Osteocyte (in vitro differentiated cells): ENCODE measurements around the gene ANXA4. TPM values are rescaled to one million over a fixed set of nuclear protein-coding genes. Genes with fewer than 3 reads are reported as not detected.
"Not testable (repeated sequence)": the region's sequence is repeated elsewhere in the genome, so short reads cannot be mapped to it uniquely, and the experiment has no call there.

Experiments used
- DNase-seq: peaks from one replicate; pipeline ENCODE4 v3.0.0; 2021; ENCODE audit warnings: mixed read lengths; ENCODE audit not compliant: unreplicated experiment; ENCODE audit errors: extremely low spot score
- H3K27ac Mint-ChIP-seq: one replicate; pipeline ENCODE4 v1.8.0; 2021; ENCODE audit warnings: mild to moderate bottlenecking, mixed read lengths; ENCODE audit not compliant: unreplicated experiment
- H3K27me3 Mint-ChIP-seq: one replicate; pipeline ENCODE4 v1.8.0; 2021; ENCODE audit warnings: mixed read lengths; ENCODE audit not compliant: unreplicated experiment
- H3K36me3 Mint-ChIP-seq: one replicate; pipeline ENCODE4 v1.8.0; 2021; ENCODE audit warnings: mixed read lengths; ENCODE audit not compliant: unreplicated experiment
- H3K4me1 Mint-ChIP-seq: one replicate; pipeline ENCODE4 v1.8.0; 2021; ENCODE audit warnings: mixed read lengths; ENCODE audit not compliant: unreplicated experiment
- H3K4me3 Mint-ChIP-seq: one replicate; pipeline ENCODE4 v1.8.0; 2021; ENCODE audit warnings: mild to moderate bottlenecking, moderate library complexity, mixed read lengths; ENCODE audit not compliant: unreplicated experiment
- H3K9me3 Mint-ChIP-seq: one replicate; pipeline ENCODE4 v1.8.0; 2021; ENCODE audit warnings: mixed read lengths; ENCODE audit not compliant: unreplicated experiment
- CTCF ChIP-seq: fragments of 200-600 bp; sonication (generic); IDR thresholded peaks from 2 replicates; pipeline ENCODE4 v1.5.0; 2021; ENCODE audit warnings: antibody characterized with exemption, mild to moderate bottlenecking, moderate library complexity
- total RNA-seq: library from RNA; stranded (reverse); gene quantifications from 2 replicates; pipeline ENCODE4 v1.2.1, GENCODE V29; 2021

The ANXA4 gene
- total RNA-seq, 1 donor from 2014 or later, result 76.6 TPM

DNA sequence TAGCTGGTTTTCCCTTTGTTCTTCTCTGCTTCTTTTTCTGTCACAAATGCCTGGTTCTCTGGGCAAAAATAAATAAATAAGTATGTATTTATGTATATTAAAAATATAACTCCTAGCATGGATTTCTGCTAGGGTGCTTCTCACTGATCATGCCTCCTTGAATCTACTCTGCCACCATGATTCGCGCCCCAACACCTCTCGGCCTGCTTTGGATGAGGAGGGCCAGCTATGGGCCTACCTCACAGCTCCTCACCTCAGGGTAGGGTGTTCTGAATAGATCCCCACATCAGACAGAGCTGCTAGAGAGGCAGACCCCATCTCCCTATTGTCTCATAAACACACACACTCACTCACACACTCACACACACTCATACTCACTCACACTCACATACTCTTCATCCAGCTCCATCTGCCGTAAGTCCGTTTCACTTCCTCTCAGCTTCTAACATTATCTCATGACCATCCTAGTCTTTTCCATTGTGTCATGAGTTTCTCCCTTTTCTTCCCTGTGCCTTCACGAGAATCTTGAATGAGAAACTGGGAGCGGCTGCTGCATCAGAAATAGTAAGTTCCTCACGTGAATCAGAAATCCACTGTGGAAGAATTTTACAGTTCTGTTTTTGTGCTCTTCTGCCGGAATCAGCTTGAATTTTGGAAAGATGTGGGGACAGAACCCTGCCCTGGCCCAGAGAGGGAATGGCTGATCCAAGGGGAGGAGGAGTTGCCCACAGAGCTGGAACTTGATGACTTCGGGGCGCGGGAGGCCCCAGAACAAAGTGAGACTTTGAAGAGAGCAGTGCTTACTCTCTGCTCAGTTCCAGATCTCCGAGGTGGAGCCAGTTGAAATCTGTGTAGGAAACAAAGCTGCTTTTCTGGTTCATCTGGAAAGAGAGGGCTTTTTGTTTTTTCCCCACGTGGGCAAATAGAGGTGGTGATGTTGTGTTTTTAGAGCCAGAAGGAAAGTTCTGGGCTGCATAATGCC lies 20.9 kb downstream of the ANXA4 start:
- no peak overlapping the region for H3K27ac Mint-ChIP-seq
- H3K9me3 Mint-ChIP-seq, result no peaks in the 10 kb centered on the region
- peaks cover 20% of the 10 kb centered on the region for H3K4me1 Mint-ChIP-seq
- TF ChIP-seq CTCF, result no peak
- H3K36me3 Mint-ChIP-seq, result peaks cover 9% of the 10 kb centered on the region
- no peak for DNase-seq
- no peaks in the 10 kb centered on the region for H3K27me3 Mint-ChIP-seq
- no peak overlapping the region for H3K4me3 Mint-ChIP-seq

DNA sequence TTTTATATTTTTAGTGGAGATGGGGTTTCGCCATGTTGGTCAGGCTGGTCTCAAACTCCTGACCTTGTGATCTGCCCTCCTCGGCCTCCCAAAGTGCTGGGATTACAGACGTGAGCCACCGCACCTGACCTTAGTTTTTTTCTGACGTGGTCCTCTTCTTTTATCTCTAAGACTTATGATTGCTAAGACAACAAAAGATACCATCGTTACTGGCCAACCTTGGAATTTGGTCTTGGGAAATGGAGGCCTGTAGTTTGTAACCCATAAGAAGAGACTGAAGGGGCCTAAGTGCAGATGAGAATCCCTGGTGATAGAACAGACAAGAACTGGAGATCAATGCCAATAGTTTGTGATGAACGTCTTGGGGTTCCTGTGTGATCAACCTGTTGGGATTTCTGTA lies 21.9 kb downstream of the ANXA4 start:
- H3K4me3 Mint-ChIP-seq, DNase-seq, H3K9me3 Mint-ChIP-seq, H3K27ac Mint-ChIP-seq, H3K36me3 Mint-ChIP-seq, H3K27me3 Mint-ChIP-seq: not testable (repeated sequence)
- H3K4me1 Mint-ChIP-seq, result peaks cover 25% of the 10 kb centered on the region

- no peak overlapping the region for H3K4me3 Mint-ChIP-seq
- peaks cover 29% of the 10 kb centered on the region for H3K4me1 Mint-ChIP-seq
- peaks cover 9% of the 10 kb centered on the region for H3K36me3 Mint-ChIP-seq
- H3K9me3 Mint-ChIP-seq, result no peaks in the 10 kb centered on the region
- no peak for TF ChIP-seq CTCF
- no peaks in the 10 kb centered on the region for H3K27me3 Mint-ChIP-seq
- DNase-seq, result no peak
- H3K27ac Mint-ChIP-seq, result no peak overlapping the region
Observed at GRCh38 chr2:69764286-69765095, 22.6 kb downstream of the ANXA4 start.

GRCh38 chr2:69765096-69765380 lies 23.1 kb downstream of the ANXA4 start:
- H3K36me3 Mint-ChIP-seq, result peaks cover 8% of the 10 kb centered on the region
- no peak overlapping the region for H3K4me3 Mint-ChIP-seq
- no peak for DNase-seq
- TF ChIP-seq CTCF, result no peak
- peaks cover 34% of the 10 kb centered on the region for H3K4me1 Mint-ChIP-seq
- H3K9me3 Mint-ChIP-seq, result no peaks in the 10 kb centered on the region
- H3K27me3 Mint-ChIP-seq, result no peaks in the 10 kb centered on the region
- no peak overlapping the region for H3K27ac Mint-ChIP-seq

DNA sequence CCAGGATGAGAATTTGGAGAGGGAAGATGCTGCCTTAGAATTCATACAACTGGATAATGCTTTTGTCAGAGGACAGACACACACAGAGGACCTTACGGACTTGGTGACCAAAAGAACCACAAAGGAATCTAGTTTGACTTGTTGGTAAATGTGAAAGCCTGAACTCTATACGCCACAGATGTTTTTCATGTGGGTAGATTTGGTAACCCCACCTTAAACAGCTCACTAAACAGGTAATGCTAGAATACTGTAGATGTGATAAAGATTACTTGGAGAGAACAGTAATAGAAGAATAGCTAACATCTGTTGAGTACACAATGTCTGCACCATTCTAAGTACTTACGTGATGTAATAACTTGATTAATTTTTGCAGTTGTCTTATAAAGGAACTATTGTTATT lies 24.1 kb downstream of the ANXA4 start:
- peaks cover 7% of the 10 kb centered on the region for H3K36me3 Mint-ChIP-seq
- H3K4me3 Mint-ChIP-seq, result no peak overlapping the region
- H3K27me3 Mint-ChIP-seq, result no peaks in the 10 kb centered on the region
- H3K9me3 Mint-ChIP-seq, result no peaks in the 10 kb centered on the region
- H3K4me1 Mint-ChIP-seq, result peaks cover 40% of the 10 kb centered on the region
- H3K27ac Mint-ChIP-seq, result peak overlapping the region; percentile 93
- no peak for DNase-seq
- TF ChIP-seq CTCF, result no peak
